HG03108 (cell line): Measurements from ENCODE around the gene SLC25A6.
"Not testable (repeated sequence)": the region's sequence is repeated elsewhere in the genome, so short reads cannot be mapped to it uniquely, and the experiment has no call there.

ENCODE experiments used
- ATAC-seq: cut with Tn5 transposase; IDR thresholded peaks from one replicate; pipeline ENCODE4 v1.9.1; 2021; ENCODE audit warnings: moderate library complexity; ENCODE audit not compliant: unreplicated experiment

Gene SLC25A6

GRCh38 chrX:1390621-1391369 is 1.1 kb downstream of the SLC25A6 start:
- no peak for ATAC-seq

DNA sequence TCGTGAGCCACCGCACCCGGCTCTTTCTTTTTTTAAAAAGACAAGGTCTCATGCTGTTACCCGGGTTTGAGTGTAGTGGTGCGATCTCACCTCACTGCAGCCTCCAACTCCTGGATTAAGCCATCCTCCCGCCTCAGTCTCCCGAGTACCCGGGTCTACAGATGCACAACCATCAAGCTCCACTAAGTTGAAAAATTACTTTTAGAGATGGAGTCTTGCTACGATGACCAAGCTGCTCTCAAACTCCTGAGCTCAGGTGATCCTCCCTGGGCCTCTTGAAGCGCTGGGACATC is 2.0 kb downstream of the SLC25A6 start:
- no peak for ATAC-seq

GRCh38 chrX:1389181-1389992 is 2.5 kb downstream of the SLC25A6 start:
- no peak for ATAC-seq

DNA sequence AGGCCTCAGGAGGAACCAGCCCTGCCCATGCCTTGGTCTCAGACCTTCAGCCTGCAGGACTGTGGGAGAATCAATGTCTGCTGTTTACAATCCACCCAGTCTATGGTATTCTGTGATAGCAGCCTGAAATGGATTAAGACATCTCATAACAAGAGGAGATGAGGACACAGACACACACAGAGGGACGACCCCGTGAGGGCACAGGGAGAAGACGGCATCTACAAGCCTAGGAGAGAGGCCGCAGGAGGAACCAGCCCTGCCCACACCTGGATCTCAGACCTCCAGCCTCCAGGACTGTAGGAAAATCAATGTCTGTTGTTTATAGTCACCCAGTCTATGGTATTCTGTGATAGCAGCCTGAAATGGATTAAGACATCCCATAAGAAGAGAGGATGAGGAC is 3.3 kb downstream of the SLC25A6 start:
- no peak for ATAC-seq

DNA sequence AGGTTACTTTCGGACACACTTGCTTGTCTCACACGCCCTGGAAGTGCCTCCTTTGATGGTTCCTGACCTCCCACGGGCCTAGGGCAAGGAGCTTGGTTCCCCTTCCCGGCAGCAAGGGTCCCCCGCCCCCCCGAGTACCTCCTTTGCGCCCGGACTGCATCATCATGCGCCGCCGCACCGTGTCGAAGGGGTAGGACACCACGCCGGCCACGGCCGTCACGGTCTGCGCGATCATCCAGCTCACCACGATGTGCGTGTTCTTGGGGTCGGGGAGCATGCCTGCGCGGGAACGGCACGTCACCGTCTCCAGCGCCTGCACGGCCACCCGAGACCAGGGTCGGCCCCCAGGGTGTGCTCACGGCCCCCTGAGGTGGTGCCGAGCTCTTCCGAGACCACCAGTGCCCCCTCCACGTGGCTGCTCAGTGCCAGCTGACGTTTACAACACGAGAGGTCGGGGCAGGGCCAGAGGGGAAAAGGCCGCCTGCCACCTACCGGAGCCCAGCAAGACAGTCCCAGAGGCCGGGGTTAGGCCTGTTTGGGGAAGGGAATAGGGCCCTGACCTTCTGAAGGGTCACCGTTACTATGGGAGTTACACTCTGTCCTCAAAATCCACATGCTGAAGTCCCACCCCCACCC is 4.7 kb downstream of the SLC25A6 start:
- no peak for ATAC-seq

DNA sequence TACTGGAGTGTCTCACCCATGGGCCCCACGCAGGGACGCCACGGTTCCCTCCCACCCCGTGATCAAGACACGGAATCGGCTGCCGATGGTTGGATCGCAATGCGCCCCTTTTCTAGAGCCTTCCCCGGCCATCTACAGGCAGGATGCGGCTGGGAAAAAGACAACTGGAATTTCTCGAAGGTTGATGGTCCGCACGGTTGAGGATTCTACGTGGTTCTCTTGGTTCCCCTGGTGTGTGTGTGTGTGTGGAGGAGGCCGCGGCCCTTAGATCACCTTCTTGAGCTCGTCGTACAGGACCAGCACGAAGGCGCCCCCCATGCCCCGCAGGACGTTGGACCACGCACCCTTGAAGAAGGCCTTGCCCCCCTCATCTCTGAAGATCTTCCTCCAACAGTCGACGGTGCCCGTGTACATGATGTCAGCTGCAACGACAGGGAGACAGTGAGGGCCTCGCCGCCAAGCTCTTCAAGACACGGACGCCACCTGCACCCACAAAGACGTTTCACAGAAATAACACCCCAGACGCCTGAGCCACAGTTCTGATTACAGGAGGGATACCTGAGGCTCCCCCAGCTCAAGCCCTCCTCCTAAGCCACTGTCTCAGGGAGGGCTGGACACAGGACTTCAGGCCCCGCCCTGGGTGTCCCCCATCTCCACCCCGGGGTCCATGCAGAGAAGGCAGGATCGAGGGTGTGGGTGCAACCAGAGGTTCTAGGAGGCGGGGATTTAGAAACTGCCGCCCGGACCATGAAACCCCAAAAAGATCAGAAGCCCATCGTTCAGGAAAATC is 5.4 kb downstream of the SLC25A6 start:
- no peak for ATAC-seq

GRCh38 chrX:1385253-1386223 is 6.4 kb downstream of the SLC25A6 start:
- ATAC-seq = no peak

- no peak for ATAC-seq
Observed at GRCh38 chrX:1384658-1385252, 7.2 kb downstream of the SLC25A6 start.

GRCh38 chrX:1380672-1381233 is 11.2 kb downstream of the SLC25A6 start:
- ATAC-seq = no peak

DNA sequence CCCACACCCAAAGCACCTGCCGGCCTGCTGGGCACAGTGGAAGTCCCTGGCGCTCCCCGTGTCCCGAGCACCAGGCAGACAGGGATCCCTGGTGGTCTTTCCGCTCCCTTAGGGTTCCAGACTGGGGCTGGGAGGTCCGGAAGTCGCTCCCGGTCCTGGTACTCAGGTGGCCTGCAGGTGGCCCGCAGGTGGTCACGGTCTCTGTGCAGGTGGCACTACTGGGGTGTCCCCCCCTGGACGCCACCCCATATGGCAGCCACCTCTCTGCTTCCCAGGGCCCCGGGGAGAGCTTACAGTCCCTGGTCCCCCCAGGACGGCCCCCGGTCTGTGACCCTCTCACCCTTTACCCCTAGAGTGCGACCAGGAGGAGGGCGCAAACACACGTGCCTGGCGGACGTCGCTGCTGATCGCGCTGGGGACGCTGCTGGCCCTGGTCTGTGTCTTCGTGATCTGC is 13.6 kb downstream of the SLC25A6 start:
- ATAC-seq = no peak

DNA sequence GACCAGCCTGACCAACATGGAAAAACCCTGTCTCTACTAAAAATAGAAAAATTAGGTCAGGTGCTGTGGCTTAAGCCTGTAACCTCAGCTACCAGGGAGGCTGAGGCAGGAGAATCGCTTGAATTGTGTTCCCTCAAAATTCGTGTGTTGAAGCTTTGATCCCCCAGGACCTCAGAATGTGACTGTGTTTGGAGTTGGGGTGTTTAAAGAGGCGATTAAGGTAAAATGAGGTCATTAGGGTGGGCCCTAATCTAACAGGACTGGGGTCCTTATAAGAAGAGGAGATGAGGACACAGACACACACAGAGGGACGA is 23.6 kb downstream of the SLC25A6 start:
- no peak for ATAC-seq

DNA sequence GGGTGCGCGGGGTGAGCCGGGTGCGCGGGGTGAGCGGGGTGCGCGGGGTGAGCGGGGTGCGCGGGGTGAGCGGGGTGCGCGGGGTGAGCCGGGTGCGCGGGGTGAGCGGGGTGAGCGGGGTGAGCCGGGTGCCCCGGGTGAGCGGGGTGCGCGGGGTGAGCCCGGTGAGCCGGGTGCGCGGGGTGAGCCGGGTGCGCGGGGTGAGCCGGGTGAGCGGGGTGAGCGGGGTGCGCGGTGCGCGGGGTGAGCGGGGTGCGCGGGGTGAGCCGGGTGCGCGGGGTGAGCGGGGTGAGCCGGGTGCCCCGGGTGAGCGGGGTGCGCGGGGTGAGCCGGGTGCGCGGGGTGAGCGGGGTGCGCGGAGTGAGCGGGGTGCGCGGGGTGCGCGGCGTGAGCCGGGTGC is 25.6 kb downstream of the SLC25A6 start:
- not testable (repeated sequence) for ATAC-seq

DNA sequence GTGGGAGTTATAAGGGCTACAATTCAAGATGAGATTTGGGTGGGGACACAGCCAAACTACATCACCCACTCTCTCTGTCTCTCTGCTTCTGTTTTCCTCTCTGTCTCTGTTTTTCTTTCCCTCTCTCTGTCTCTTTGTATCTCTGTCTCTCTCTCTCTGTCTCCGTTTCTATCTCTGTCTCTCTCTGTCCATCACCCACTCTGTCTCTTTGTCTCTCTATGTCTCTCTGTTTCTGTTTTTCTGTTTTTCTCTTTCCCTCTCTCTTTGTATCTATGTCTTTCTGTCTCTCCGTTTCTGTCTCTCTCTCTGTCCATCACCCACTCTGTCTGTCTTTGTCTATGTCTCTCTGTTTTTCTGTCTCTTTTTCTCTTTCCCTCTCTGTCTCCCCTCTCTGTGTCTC is 30.0 kb downstream of the SLC25A6 start:
- no peak for ATAC-seq

GRCh38 chrX:1361275-1361674 is 30.6 kb downstream of the SLC25A6 start:
- no peak for ATAC-seq

GRCh38 chrX:1360171-1360570 is 31.7 kb downstream of the SLC25A6 start:
- ATAC-seq = no peak

DNA sequence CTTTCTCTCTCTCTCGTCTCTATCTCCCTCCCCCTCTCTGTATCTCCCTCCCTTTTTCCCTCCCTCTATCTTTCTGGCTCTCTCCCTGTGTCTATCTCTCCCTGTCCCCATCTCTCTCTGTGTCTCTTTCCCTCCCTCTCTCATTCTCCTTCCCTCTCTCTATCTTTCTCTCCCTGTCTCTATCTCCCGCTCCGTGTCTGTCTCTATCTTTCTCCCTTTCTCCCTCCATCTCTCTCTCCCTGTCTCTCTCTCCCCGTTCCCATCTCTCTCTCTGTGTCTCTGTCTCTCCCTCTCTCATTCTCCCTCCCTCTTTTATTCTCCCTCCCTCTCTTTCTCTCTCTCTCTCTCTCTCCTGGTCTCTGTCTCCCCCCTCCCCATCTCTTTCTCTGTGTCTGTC is 32.4 kb downstream of the SLC25A6 start:
- ATAC-seq = no peak

DNA sequence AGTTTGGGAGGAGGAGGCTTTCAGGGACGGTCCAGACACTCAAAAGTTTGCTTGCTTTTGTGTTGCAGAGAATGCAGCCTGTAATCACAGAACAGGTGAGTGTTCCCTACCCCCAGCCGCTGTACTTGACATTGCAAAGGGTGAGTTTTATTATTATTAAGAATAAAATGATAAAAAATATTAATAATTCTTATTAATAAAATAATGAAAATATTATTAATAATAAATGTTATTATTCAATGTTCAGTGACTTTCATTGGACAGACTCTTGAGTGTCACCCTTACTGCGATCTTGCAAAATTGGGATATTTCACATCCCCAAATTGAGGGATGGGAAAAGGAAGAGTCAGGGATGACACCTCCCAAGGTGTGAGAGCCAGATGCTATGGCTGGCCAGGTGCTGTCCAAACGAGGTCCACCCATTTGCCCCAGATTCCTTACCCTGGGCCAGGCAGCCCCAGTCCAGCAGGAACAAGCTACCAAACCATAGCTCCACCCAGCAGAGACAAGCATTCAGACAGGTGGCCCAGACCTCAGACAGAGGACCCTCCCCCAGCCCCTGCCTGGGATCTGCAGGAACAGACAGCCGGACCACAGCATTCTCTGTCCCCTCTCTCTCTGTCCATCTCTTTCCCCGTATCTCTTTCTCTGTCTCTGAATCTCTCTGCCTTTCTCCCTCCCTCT is 33.0 kb downstream of the SLC25A6 start:
- no peak for ATAC-seq

DNA sequence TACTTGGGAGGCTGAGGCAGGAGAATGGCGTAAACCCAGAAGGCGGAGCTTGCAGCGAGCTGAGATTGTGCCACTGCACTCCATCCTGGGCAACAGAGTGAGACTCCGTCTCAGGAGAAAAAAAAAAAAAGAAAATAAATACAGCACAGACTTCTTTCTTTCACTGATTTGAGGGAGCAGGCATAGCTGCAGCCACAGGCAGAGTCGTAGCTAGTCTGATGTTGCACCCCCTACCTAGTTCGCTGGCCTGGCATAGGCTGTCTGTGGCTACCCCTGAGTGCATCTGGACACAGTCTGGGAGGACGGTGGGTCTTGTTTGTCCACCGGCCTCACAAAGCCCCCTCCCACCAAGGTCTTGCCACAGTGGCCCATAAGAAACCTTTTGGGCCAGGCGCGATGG is 33.9 kb downstream of the SLC25A6 start:
- no peak for ATAC-seq
